Urinary bladder (tissue), 4 donors: ENCODE data around the gene ZNF319. TPM values are rescaled to one million over a fixed set of nuclear protein-coding genes. Genes with fewer than 3 reads are reported as not detected.

Experiments
- DNase-seq: peaks from one replicate; pipeline ENCODE4 v3.0.0-alpha.2; 2015; ENCODE audit errors: extremely low spot score
- H3K27ac ChIP-seq: one replicate; pipeline ENCODE4 v1.5.1; 2013; ENCODE audit warnings: low read depth, mild to moderate bottlenecking, moderate library complexity
- H3K36me3 ChIP-seq: one replicate; pipeline ENCODE4 v1.6.1; 2013; ENCODE audit warnings: mild to moderate bottlenecking, moderate library complexity; ENCODE audit not compliant: insufficient read depth
- H3K4me1 ChIP-seq: one replicate; pipeline ENCODE4 v1.6.1; 2013; ENCODE audit warnings: mild to moderate bottlenecking, moderate library complexity; ENCODE audit not compliant: insufficient read depth
- H3K4me3 ChIP-seq: one replicate; pipeline ENCODE4 v1.5.1; 2013; ENCODE audit warnings: low read depth, low read length
- WGBS: extraction: QIAGEN DNeasy Blood & Tissue Kit; methylation state at CpG from one replicate; pipeline ENCODE4 v1.1.7; 2013; 5-methylcytosine and 5-hydroxymethylcytosine counted together
- polyA plus RNA-seq: library from polyadenylated mRNA; stranded (reverse); fragments of 200-250 nt; gene quantifications from one replicate; pipeline ENCODE4 v1.2.3, GENCODE V29; 2013
- total RNA-seq: library from RNA; depleted of rRNA; stranded (reverse); fragments of >200 nt; gene quantifications from one replicate; pipeline ENCODE4 v1.2.3, GENCODE V29; 2014
- donor health status: healthy with polysubstance abuse.
- donor health status: healthy.

The ZNF319 gene
- total and polyA plus RNA-seq, 2 donors: 3.8 to 11.4 TPM

DNA sequence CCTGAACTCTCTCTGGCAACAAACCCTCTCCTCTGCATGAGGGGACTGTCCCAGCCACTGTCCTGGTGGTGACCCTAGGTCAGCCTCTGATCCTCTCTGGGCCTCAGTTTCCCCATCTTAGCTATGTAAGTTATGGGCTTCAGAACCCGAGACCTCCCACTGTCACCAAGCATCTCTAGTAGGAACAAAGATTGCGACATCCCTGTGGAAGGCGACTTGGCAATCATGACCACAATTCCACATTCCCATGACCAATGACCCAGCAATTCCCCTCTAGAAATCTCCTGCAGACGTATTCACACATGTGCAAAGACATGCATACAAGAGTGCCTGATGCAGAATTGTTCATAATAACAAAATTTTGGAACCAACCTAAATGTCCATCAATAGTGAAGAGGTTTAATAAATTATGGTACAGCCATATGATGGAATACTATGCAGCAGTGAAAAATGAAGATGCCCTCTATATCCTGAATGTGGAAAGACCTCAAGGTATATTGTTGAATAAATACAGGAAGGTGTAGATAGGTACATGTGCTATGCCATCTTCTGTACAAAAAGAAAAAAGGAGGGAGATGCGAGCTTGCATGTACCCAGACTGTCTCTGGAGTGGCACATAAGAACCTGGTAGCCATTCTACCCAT, 50.8 kb downstream of the ZNF319 start:
- 90% methylated on average over 5 of the region's 5 CpGs for WGBS

DNA sequence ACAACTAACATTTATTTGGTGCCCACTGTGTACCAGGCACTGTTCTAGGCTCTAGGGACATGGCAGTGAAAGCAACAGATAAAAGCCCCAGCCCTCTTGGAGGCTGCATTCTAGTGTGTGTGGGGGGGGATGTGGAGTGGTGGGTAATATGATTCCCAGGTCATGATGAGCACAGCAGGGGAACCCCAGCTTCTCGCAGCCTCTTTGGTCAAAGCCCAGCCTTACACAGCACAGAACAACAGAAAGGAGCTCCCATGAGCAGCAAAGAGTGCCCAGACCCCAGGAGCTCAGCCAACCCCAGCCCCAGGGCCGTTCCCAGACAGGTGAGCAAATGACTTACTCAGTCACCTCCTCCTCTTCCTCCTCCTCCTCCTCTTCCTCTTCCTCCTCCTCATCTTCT, 51.5 kb downstream of the ZNF319 start:
- no peak for DNase-seq

More for the DNA sequence above, 50.8 kb downstream of the ZNF319 start:
- H3K4me1 ChIP-seq: no peaks in the 10 kb centered on the region
- no peak overlapping the region for H3K4me3 ChIP-seq
- DNase-seq: no peak
- no peaks in the 10 kb centered on the region for H3K36me3 ChIP-seq
- H3K27ac ChIP-seq: no peak overlapping the region

DNA sequence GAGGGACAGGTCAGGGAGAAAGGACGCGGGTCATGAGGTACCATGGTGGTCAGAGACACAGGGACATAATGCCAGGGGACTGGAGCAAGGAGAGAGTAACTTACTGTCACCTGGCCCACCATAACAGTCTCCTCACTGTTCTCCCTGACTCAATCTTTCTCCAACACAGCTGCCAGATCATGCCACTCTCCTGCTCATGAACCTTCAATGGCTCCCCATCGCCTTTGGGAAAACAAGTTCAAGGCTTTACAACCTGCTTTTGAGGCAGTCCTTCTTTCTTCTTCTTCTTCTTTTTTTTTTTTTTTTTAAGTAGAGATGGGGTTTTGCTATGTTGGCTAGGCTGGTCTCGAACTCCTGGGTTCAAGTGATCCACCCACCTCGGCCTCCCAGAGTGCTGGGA, 52.4 kb downstream of the ZNF319 start:
- Histone ChIP-seq H3K4me3 (no peak overlapping the region), H3K36me3 (no peaks in the 10 kb centered on the region), H3K4me1 (no peaks in the 10 kb centered on the region), H3K27ac (no peak overlapping the region)
- 93% methylated on average over 5 of the region's 5 CpGs for WGBS
- DNase-seq: no peak

More for the DNA sequence above, 51.5 kb downstream of the ZNF319 start:
- no peak overlapping the region for H3K4me3 ChIP-seq
- no peaks in the 10 kb centered on the region for H3K36me3 ChIP-seq
- 19% methylated on average over 2 of the region's 2 CpGs for WGBS
- no peak overlapping the region for H3K27ac ChIP-seq
- H3K4me1 ChIP-seq: no peaks in the 10 kb centered on the region

GRCh38 chr16:57947261-57947660, 53.2 kb downstream of the ZNF319 start:
- no peaks in the 10 kb centered on the region for H3K36me3 ChIP-seq
- no peak overlapping the region for H3K27ac ChIP-seq
- no peaks in the 10 kb centered on the region for H3K4me1 ChIP-seq
- WGBS: 89% methylated on average over 2 of the region's 2 CpGs
- no peak overlapping the region for H3K4me3 ChIP-seq
- no peak for DNase-seq

DNA sequence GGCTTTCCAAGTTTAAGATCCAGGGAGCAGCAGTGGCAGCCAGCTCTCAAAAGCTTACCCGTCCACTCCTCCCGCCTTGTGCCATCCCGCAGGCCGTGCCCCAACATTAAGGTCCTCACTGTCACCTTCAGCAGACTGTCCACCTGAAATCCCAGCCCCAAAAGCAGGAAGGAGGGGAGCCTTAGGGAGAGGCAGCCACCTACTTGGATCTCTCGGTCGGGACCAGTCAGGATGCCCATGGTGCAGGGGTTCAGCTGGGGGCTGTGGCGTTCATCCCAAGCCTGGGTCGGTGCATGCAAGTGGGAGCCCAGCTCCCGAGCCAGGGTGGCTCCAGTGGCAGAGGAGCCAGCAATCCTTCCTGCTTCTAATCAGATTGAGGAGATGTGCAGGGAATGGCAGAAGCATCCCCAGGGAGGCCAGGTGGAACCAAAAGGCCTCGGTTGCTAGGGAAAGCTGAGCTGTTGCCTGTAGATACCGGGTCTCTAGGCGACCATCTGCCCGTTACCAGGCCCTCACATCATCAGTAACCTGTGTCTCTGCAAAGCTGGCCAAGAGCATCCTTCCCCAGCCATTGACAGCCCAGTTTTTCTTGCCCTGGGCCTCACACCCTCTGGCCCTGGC, 54.2 kb downstream of the ZNF319 start:
- no peak overlapping the region for H3K4me3 ChIP-seq
- no peak for DNase-seq
- WGBS: 81% methylated on average over 13 of the region's 13 CpGs

GRCh38 chr16:57945740-57946138, 54.7 kb downstream of the ZNF319 start:
- H3K4me3 ChIP-seq: no peak overlapping the region
- no peaks in the 10 kb centered on the region for H3K4me1 ChIP-seq
- H3K36me3 ChIP-seq: no peaks in the 10 kb centered on the region
- no peak for DNase-seq
- no peak overlapping the region for H3K27ac ChIP-seq
- 66% methylated on average over 7 of the region's 7 CpGs for WGBS

More for the DNA sequence above, 54.2 kb downstream of the ZNF319 start:
- Histone ChIP-seq H3K27ac (no peak overlapping the region), H3K4me1 (no peaks in the 10 kb centered on the region), H3K36me3 (no peaks in the 10 kb centered on the region)

- no peaks in the 10 kb centered on the region for H3K4me1 ChIP-seq
- no peaks in the 10 kb centered on the region for H3K36me3 ChIP-seq
- no peak overlapping the region for H3K27ac ChIP-seq
- 81% methylated on average over 9 of the region's 9 CpGs for WGBS
- no peak for DNase-seq
- no peak overlapping the region for H3K4me3 ChIP-seq
These were observed 55.3 kb downstream of the ZNF319 start for GRCh38 chr16:57944970-57945739.

Other genes with a start within 250 kb of the ZNF319 start
- gene KIFC3, start 198.2 kb downstream of the ZNF319 start, total RNA-seq: 22.7 TPM
- gene KIFC3, start 198.2 kb downstream of the ZNF319 start, polyA plus RNA-seq: 23.7 TPM
- gene CNGB1, start 29.5 kb downstream of the ZNF319 start, total RNA-seq: 0.16 TPM
- gene CNGB1, start 29.5 kb downstream of the ZNF319 start, polyA plus RNA-seq: not detected
- 7.6 TPM for gene USB1, start 735 bp upstream of the ZNF319 start, total RNA-seq
- gene USB1, start 735 bp upstream of the ZNF319 start, polyA plus RNA-seq: 55.3 TPM
- 10.6 TPM for gene MMP15, start 25.1 kb upstream of the ZNF319 start, total RNA-seq
- gene MMP15, start 25.1 kb upstream of the ZNF319 start, polyA plus RNA-seq: 11.1 TPM
- gene CFAP20, start 128.7 kb upstream of the ZNF319 start, total RNA-seq: 51.2 TPM
- gene CFAP20, start 128.7 kb upstream of the ZNF319 start, polyA plus RNA-seq: 39.8 TPM
- gene CSNK2A2, start 197.4 kb upstream of the ZNF319 start, total RNA-seq: 35.8 TPM
- gene CSNK2A2, start 197.4 kb upstream of the ZNF319 start, polyA plus RNA-seq: 35.4 TPM